LNCAP (cell line): ENCODE results near the gene CASP5.

Experiments
- CTCF ChIP-seq: fragments of 450-650 bp; IDR thresholded peaks from 2 replicates; pipeline ENCODE4 v1.5.1; 2017; ENCODE audit warnings: mild to moderate bottlenecking

The CASP5 gene

GRCh38 chr11:105007463-105007862, 15.5 kb downstream of the CASP5 start:
- no peak for TF ChIP-seq CTCF

GRCh38 chr11:105005451-105005845, 17.5 kb downstream of the CASP5 start:
- TF ChIP-seq CTCF = no peak

- TF ChIP-seq CTCF = no peak
Observed at GRCh38 chr11:105004021-105004420, 18.9 kb downstream of the CASP5 start.

- no peak for TF ChIP-seq CTCF
Observed at GRCh38 chr11:105003151-105003550, 19.8 kb downstream of the CASP5 start.

GRCh38 chr11:105000797-105001196, 22.2 kb downstream of the CASP5 start:
- peak; percentile 76 for TF ChIP-seq CTCF

GRCh38 chr11:105000167-105000566, 22.8 kb downstream of the CASP5 start:
- no peak for TF ChIP-seq CTCF

GRCh38 chr11:104999721-105000120, 23.2 kb downstream of the CASP5 start:
- no peak for TF ChIP-seq CTCF

- TF ChIP-seq CTCF = peak; percentile 28; the same call in 1 of the 2 replicates
Observed at GRCh38 chr11:104997288-104997687, 25.7 kb downstream of the CASP5 start.
